NCI-H69 (cell line): Measurements from ENCODE around the gene ANO7.

Experiments
- DNase-seq: peaks from one replicate; lab custom pipeline; 2025; lab: John Stamatoyannopoulos, UW

ANO7 gene

GRCh38 chr2:241274127-241274526 lies 85.7 kb downstream of the ANO7 start:
- DNase-seq: no peak
